Smooth muscle cell of trachea (primary cell): Measurements from ENCODE around the gene PLN. TPM values are rescaled to one million over a fixed set of nuclear protein-coding genes. Genes with fewer than 3 reads are reported as not detected.

ENCODE experiments used
- total RNA-seq: library from RNA; depleted of rRNA; stranded (reverse); fragments of >200 nt; gene quantifications from 2 replicates; pipeline ENCODE4 v1.2.1, GENCODE V29; 2014

Gene PLN
- under 0.01 TPM in 1 of 2 replicates, not detected in the other for total RNA-seq

DNA sequence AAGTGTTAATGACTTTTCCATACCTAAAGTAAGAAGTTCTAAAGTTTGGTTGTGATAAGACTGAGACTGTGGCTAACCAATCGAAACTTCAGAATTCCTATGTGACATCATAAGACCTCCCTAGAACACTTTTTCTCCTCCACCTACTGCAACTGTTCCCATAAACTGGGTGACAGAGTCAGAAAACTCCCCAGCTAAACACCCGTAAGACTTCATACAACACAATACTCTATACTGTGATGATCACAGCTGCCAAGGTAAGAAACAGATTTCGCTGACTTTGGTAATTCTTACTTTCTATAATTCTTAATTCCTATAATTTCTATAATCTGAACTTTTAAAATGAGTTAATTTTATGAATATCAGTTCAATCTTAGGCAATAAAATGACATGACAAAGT is at the start of gene PLN:
TSS of gene PLN (plus strand) at position 161 of the 400 bp plus-strand sequence. CDS start 10,626 bp downstream, outside the sequence.

Other genes with a start within 250 kb of the PLN start
- 22.2 and 30.0 TPM in 2 replicates for gene CEP85L, start 103.3 kb downstream of the PLN start, total RNA-seq